ENCODE measurements around the gene FAM187B. TPM values are rescaled to one million over a fixed set of nuclear protein-coding genes. Genes with fewer than 3 reads are reported as not detected.

FAM187B gene
- polyA plus RNA-seq, 1 of the 3 experiments (the other 2 are of a cell fraction): not detected

GRCh38 chr19:35181387-35181786, 47.2 kb downstream of the FAM187B start (continued):
- TF ChIP-seq ZBTB33 (IDR thresholded peaks at IDR 0.05; ENCODE audit: borderline replicate concordance, low read depth) (no peak), EZH2phosphoT487 (IDR thresholded peaks at IDR 0.05; ENCODE audit: borderline replicate concordance, low read depth) (no peak), JUND (IDR thresholded peaks at IDR 0.05) (no peak), RCOR1 (IDR thresholded peaks at IDR 0.05; ENCODE audit: low read length) (no peak), USF1 (IDR thresholded peaks at IDR 0.05; ENCODE audit: borderline replicate concordance, low read depth) (no peak), IRF3 (IDR thresholded peaks at IDR 0.05; ENCODE audit: low read depth, low read length) (no peak)

GRCh38 chr19:35179830-35180229, 48.7 kb downstream of the FAM187B start:
- ChIA-PET CTCF (interaction anchor here (1.1 to 1.3 kb wide), 3 partner anchors 13 to 38 kb away, joined by 3 to 4 read pairs (median 3); partner anchors contain the start of gene FXYD5), POLR2A (no interaction called here)
- Histone ChIP-seq H3F3A (replicated peaks; ENCODE audit: insufficient read depth) (no peaks in the 10 kb centered on the region), H3K27me3 (ENCODE audit: insufficient read depth) (peaks cover 23% of the 10 kb centered on the region; the same call in 1 of the 2 replicates), H3K4me1 (ENCODE audit: control insufficient read depth in 1 of 2, insufficient read depth in 2 of 2, low read depth in 1 of 2, low read length in 1 of 2) (no peaks in the 10 kb centered on the region), H3K27ac (ENCODE audit: low read depth in 2 of 2, low read length in 1 of 2) (no peak overlapping the region), H3K36me3 (replicated peaks in 1 of 2; ENCODE audit: control insufficient read depth in 1 of 2, insufficient read depth in 2 of 2, low read length in 1 of 2) (no peaks in the 10 kb centered on the region), H2AFZ (ENCODE audit: low read depth) (no peak overlapping the region), H3K9me2 (no peaks in the 10 kb centered on the region), H3K79me2 (ENCODE audit: insufficient read depth) (no peaks in the 10 kb centered on the region), H3K4me3 (ENCODE audit: low read depth in 2 of 2, low read length in 1 of 2) (no peak overlapping the region), H3K4me2 (no peak overlapping the region), H3K9ac (no peak overlapping the region), H4K20me1 (ENCODE audit: insufficient read depth) (no peaks in the 10 kb centered on the region), H3K9me3 (peaks cover 3% of the 10 kb centered on the region; the same call in 1 of the 2 replicates)
- TF ChIP-seq TEAD4 (IDR thresholded peaks at IDR 0.05; ENCODE audit: borderline replicate concordance, insufficient read depth): no peak
- no peak for TF ChIP-seq SMC3 (IDR thresholded peaks at IDR 0.05; ENCODE audit: low read depth, low read length)
- no peak for TF ChIP-seq NFIC (IDR thresholded peaks at IDR 0.05; ENCODE audit: borderline replicate concordance)
- TF ChIP-seq JUND (IDR thresholded peaks at IDR 0.05): no peak
- no peak for TF ChIP-seq RXRA (IDR thresholded peaks at IDR 0.05; ENCODE audit: borderline replicate concordance, low read depth)
- TF ChIP-seq MEF2A (IDR thresholded peaks at IDR 0.05; ENCODE audit: borderline replicate concordance, low read depth): no peak
- TF ChIP-seq NRF1 (IDR thresholded peaks at IDR 0.05; ENCODE audit: low read depth, low read length): no peak
- TF ChIP-seq RFX5 (IDR thresholded peaks at IDR 0.05; ENCODE audit: low read length): no peak
- no peak for TF ChIP-seq GABPA (IDR thresholded peaks at IDR 0.05; ENCODE audit: low read depth)
- no peak for TF ChIP-seq RCOR1 (IDR thresholded peaks at IDR 0.05; ENCODE audit: low read length)
- TF ChIP-seq CHD2 (IDR thresholded peaks at IDR 0.05; ENCODE audit: low read length, partially characterized antibody): no peak
- TF ChIP-seq EP300 (IDR thresholded peaks at IDR 0.05; ENCODE audit: borderline replicate concordance in 1 of 2, low read depth in 1 of 2, low read length in 1 of 2): no peak
- WGBS (ENCODE audit: low lambda C conversion rate): 52% methylated on average over 3 of the region's 3 CpGs
- DNase-seq: no peak
